IMR-90 (cell line): ENCODE data around the gene NUP88. TPM values are rescaled to one million over a fixed set of nuclear protein-coding genes. Genes with fewer than 3 reads are reported as not detected.
A peak's percentile ranks its signal among the peaks of the same experiment; 100 is the strongest.

Experiments
- ATAC-seq: fragments of 200-7000 bp; cut with Tn5 transposase; 2 replicates; pipeline ENCODE4 v1.9.1; 2020; ENCODE audit warnings: low read depth, mild to moderate bottlenecking, moderate library complexity
- BruUV-seq: library from RNA; stranded (reverse); fragments of 400-500 nt; replicated peaks from 2 replicates; lab custom pipeline; 2021; lab: Mats Ljungman, UMichigan
- CTCF ChIA-PET: fragments of 300-600 bp; formaldehyde crosslinking; extraction: SDS; loops from one replicate; lab custom pipeline; 2021; ENCODE audit warnings: antibody characterized with exemption; lab: Yijun Ruan, JAX
- POLR2A ChIA-PET: fragments of 300-600 bp; sonication (Branson Sonifier 250); formaldehyde crosslinking; loops from one replicate; lab custom pipeline; 2022; ENCODE audit warnings: antibody characterized with exemption; ENCODE audit not compliant: unreplicated experiment; lab: Charles Lee
- DNase-seq: peaks from one replicate; pipeline ENCODE4 v3.0.0; 2013
- H2AFZ ChIP-seq: replicated peaks from 2 replicates; pipeline ENCODE3; 2013; ENCODE audit warnings: low read length, mild to moderate bottlenecking; ENCODE audit not compliant: poor library complexity
- H2AK5ac ChIP-seq: 2 replicates; pipeline ENCODE4 v1.6.1; 2013; ENCODE audit warnings: low read depth, low read length, inconsistent platforms
- H2AK9ac ChIP-seq: replicated peaks from 2 replicates; pipeline ENCODE3; 2013; ENCODE audit warnings: mild to moderate bottlenecking, low read depth, low read length, moderate library complexity; ENCODE audit not compliant: poor library complexity
- H2BK120ac ChIP-seq: 2 replicates; pipeline ENCODE4 v1.6.1; 2013; ENCODE audit warnings: low read depth, low read length, inconsistent platforms
- H2BK15ac ChIP-seq: 3 replicates; pipeline ENCODE4 v1.6.1; 2013; ENCODE audit warnings: low read depth, low read length, inconsistent platforms
- H2BK20ac ChIP-seq: 2 replicates; pipeline ENCODE4 v1.6.1; 2013; ENCODE audit warnings: low read depth, mild to moderate bottlenecking, inconsistent platforms, low read length, moderate library complexity
- H2BK5ac ChIP-seq: 2 replicates; pipeline ENCODE4 v1.6.1; 2013; ENCODE audit warnings: mild to moderate bottlenecking, low read depth, low read length, inconsistent platforms; ENCODE audit not compliant: poor library complexity, severe bottlenecking
- H3K14ac ChIP-seq: replicated peaks from 2 replicates; pipeline ENCODE4 v1.6.1; 2013; ENCODE audit warnings: low read depth, low read length, inconsistent platforms
- H3K18ac ChIP-seq: 2 replicates; pipeline ENCODE4 v1.6.1; 2013; ENCODE audit warnings: low read depth, low read length, control low read depth
- H3K23ac ChIP-seq: 2 replicates; pipeline ENCODE4 v1.6.1; 2013; ENCODE audit warnings: low read depth, low read length, inconsistent platforms
- H3K27ac ChIP-seq: 2 replicates; pipeline ENCODE4 v1.5.1; 2013; ENCODE audit warnings: mild to moderate bottlenecking, control low read depth, low read length; ENCODE audit not compliant: insufficient read depth
- H3K27me3 ChIP-seq: 2 replicates; pipeline ENCODE4 v1.6.1; 2013; ENCODE audit warnings: low read length; ENCODE audit not compliant: control insufficient read depth, insufficient read depth
- H3K36me3 ChIP-seq: 2 replicates; pipeline ENCODE4 v1.6.1; 2013; ENCODE audit warnings: low read length, mixed read lengths; ENCODE audit not compliant: control insufficient read depth, insufficient read depth
- H3K4ac ChIP-seq: 2 replicates; pipeline ENCODE4 v1.6.1; 2013; ENCODE audit warnings: low read depth, low read length, inconsistent platforms
- H3K4me1 ChIP-seq: 2 replicates; pipeline ENCODE4 v1.6.1; 2013; ENCODE audit warnings: low read length, mixed read lengths; ENCODE audit not compliant: control insufficient read depth, insufficient read depth
- H3K4me2 ChIP-seq: 2 replicates; pipeline ENCODE4 v1.6.1; 2013; ENCODE audit warnings: low read depth, mild to moderate bottlenecking, control low read depth, low read length, moderate library complexity
- H3K4me3 ChIP-seq: 2 replicates; pipeline ENCODE4 v1.5.1; 2013; ENCODE audit warnings: low read depth, mild to moderate bottlenecking, control low read depth, low read length, moderate library complexity; ENCODE audit not compliant: insufficient read depth
- H3K56ac ChIP-seq: 2 replicates; pipeline ENCODE4 v1.6.1; 2013; ENCODE audit warnings: low read length, inconsistent platforms; ENCODE audit not compliant: insufficient read depth; ENCODE audit errors: extremely low read depth
- H3K79me1 ChIP-seq, 2 experiments: 2 replicates each; pipeline ENCODE4 v1.6.1; 2013; ENCODE audit warnings: low read length in 2 of 2, inconsistent platforms in 1 of 2, low read depth in 1 of 2
- H3K9ac ChIP-seq: 2 replicates; pipeline ENCODE4 v1.6.1; 2013; ENCODE audit warnings: low read depth, low read length, control low read depth
- H3K9me1 ChIP-seq: 2 replicates; pipeline ENCODE4 v1.6.1; 2013; ENCODE audit warnings: low read length, inconsistent platforms; ENCODE audit not compliant: insufficient read depth
- H3K9me3 ChIP-seq: 2 replicates; pipeline ENCODE4 v1.6.1; 2013; ENCODE audit warnings: low read length; ENCODE audit not compliant: control insufficient read depth, insufficient read depth
- H4K20me1 ChIP-seq: 2 replicates; pipeline ENCODE4 v1.6.1; 2013; ENCODE audit warnings: low read length, inconsistent platforms; ENCODE audit not compliant: insufficient read depth
- H4K5ac ChIP-seq: 2 replicates; pipeline ENCODE4 v1.6.1; 2013; ENCODE audit warnings: mild to moderate bottlenecking, low read depth, low read length, control low read depth
- H4K8ac ChIP-seq, 2 experiments: 2 replicates each; pipeline ENCODE4 v1.6.1; 2013; ENCODE audit warnings: low read depth in 2 of 2, low read length in 2 of 2, control low read depth in 1 of 2, inconsistent platforms in 1 of 2
- H4K91ac ChIP-seq: 2 replicates; pipeline ENCODE4 v1.6.1; 2013; ENCODE audit warnings: low read depth, low read length, inconsistent platforms; ENCODE audit not compliant: insufficient read depth
- BHLHE40 ChIP-seq: fragments of 150-350 bp; IDR thresholded peaks from 2 replicates; pipeline ENCODE4 v1.6.1; 2016; ENCODE audit warnings: mild to moderate bottlenecking, low read depth, low read length
- CEBPB ChIP-seq: IDR thresholded peaks from 2 replicates; pipeline ENCODE4 v1.6.1; 2012; ENCODE audit warnings: low read depth, low read length, improper control_type of control experiment
- CHD1 ChIP-seq: IDR thresholded peaks from 2 replicates; pipeline ENCODE4 v1.6.1; 2012; ENCODE audit warnings: low read depth, low read length, improper control_type of control experiment
- MAZ ChIP-seq: IDR thresholded peaks from 2 replicates; pipeline ENCODE4 v1.6.1; 2012; ENCODE audit warnings: low read depth, mild to moderate bottlenecking, low read length, improper control_type of control experiment, moderate library complexity, borderline replicate concordance
- RAD21 ChIP-seq: IDR thresholded peaks from 2 replicates; pipeline ENCODE4 v1.6.1; 2012; ENCODE audit warnings: low read length, improper control_type of control experiment
- RCOR1 ChIP-seq: IDR thresholded peaks from 2 replicates; pipeline ENCODE4 v1.6.1; 2012; ENCODE audit warnings: mild to moderate bottlenecking, low read length, improper control_type of control experiment; ENCODE audit not compliant: insufficient replicate concordance
- RFX5 ChIP-seq: IDR thresholded peaks from 2 replicates; pipeline ENCODE4 v1.8.0; 2012; ENCODE audit warnings: low read depth, mild to moderate bottlenecking, low read length, moderate library complexity
- SMC3 ChIP-seq: fragments of 150-350 bp; IDR thresholded peaks from 2 replicates; pipeline ENCODE4 v1.6.1; 2016; ENCODE audit warnings: low read depth, mild to moderate bottlenecking, antibody characterized with exemption, low read length, moderate library complexity
- WGBS, 2 experiments: methylation state at CpG; one replicate each; pipeline versions ENCODE4 v1.1.5 to v1.1.7; 2013; ENCODE audit warnings: missing lambda C conversion rate in 2 of 2; ENCODE audit not compliant: insufficient read length in 1 of 2; ENCODE audit errors: extremely low coverage in 2 of 2; 5-methylcytosine and 5-hydroxymethylcytosine counted together
- dilution Hi-C: fragments of 300-500 bp; cut with HindIII; formaldehyde crosslinking; loops from one replicate; pipeline ENCODE4 v1.14.3; 2018; ENCODE audit warnings: low sequenced_read_pairs; ENCODE audit not compliant: unreplicated experiment
- in situ Hi-C: fragments of 300-500 bp; cut with MboI; formaldehyde crosslinking; loops from 3 replicates; pipeline ENCODE4 v1.14.3; 2019; ENCODE audit warnings: low sequenced_read_pairs, inconsistent platforms, mixed read lengths
- intact Hi-C: fragments of 100-400 bp; cut with micrococcal nuclease; formaldehyde crosslinking; loops from 2 replicates; pipeline ENCODE4 v1.10.0; 2022
- polyA plus RNA-seq, 3 experiments: library from polyadenylated mRNA; depleted of rRNA; stranded (reverse); fragments of >200 nt; gene quantifications; 2 replicates each; pipeline ENCODE4 v1.2.3, GENCODE V29; 2012; ENCODE audit warnings: low replicate concordance in 1 of 3
- total RNA-seq: library from RNA; depleted of rRNA; stranded (reverse); fragments of >200 nt; gene quantifications from 2 replicates; pipeline ENCODE4 v1.2.3, GENCODE V29; 2012
- TF ChIP-seq, protein P1 (sequence below): fragments of 150-350 bp; IDR thresholded peaks from 2 replicates; pipeline ENCODE4 v1.6.1; 2016; ENCODE audit warnings: low read depth, mild to moderate bottlenecking, low read length, moderate library complexity, borderline replicate concordance
- TF ChIP-seq, protein P2 (sequence below): conservative IDR thresholded peaks from 2 replicates; pipeline ENCODE4 v1.5.1; 2012; ENCODE audit warnings: mild to moderate bottlenecking, low read depth, low read length, improper control_type of control experiment

The NUP88 gene
- total and polyA plus RNA-seq, 2 of the 4 experiments (the other 2 are of a cell fraction) = 57.0 to 83.7 TPM

- TF ChIP-seq, protein P1, sequence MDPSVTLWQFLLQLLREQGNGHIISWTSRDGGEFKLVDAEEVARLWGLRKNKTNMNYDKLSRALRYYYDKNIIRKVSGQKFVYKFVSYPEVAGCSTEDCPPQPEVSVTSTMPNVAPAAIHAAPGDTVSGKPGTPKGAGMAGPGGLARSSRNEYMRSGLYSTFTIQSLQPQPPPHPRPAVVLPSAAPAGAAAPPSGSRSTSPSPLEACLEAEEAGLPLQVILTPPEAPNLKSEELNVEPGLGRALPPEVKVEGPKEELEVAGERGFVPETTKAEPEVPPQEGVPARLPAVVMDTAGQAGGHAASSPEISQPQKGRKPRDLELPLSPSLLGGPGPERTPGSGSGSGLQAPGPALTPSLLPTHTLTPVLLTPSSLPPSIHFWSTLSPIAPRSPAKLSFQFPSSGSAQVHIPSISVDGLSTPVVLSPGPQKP = no peak
- no peak for TF ChIP-seq CHD1
Measured at GRCh38 chr17:5438716-5439445, 19.4 kb upstream of the NUP88 start, which contains the start of gene C1QBP (continued).

- Histone ChIP-seq H4K5ac (no peak overlapping the region), H3K4me2 (peak overlapping the region; percentile 84), H3K14ac (no peak overlapping the region), H2BK120ac (no peak overlapping the region), H4K8ac (peak overlapping the region in 1 of 2 experiments; percentile 58; a peak in 1 of 4 replicates), H3K36me3 (peaks cover 36% of the 10 kb centered on the region), H3K27ac (peak overlapping the region; percentile 53; the same call in 1 of the 2 replicates), H3K23ac (peak overlapping the region; percentile 83; the same call in 1 of the 2 replicates), H3K27me3 (no peaks in the 10 kb centered on the region), H3K4me3 (peak overlapping the region; percentile 82), H3K9me1 (peaks cover 3% of the 10 kb centered on the region; the same call in 1 of the 2 replicates), H2AFZ (no peak overlapping the region), H3K4me1 (peaks cover 7% of the 10 kb centered on the region), H3K4ac (no peak overlapping the region), H2AK9ac (peak overlapping the region; percentile 38), H2AK5ac (no peak overlapping the region), H2BK20ac (no peak overlapping the region), H3K18ac (no peak overlapping the region), H3K9me3 (no peaks in the 10 kb centered on the region), H3K9ac (peak overlapping the region; percentile 89), H3K56ac (peak overlapping the region; percentile 50; the same call in 1 of the 2 replicates), H2BK5ac (peak overlapping the region; percentile 5), H3K79me1 (peaks cover 22 to 61% of the 10 kb centered on the region in 2 experiments), H4K20me1 (peaks cover 11% of the 10 kb centered on the region), H2BK15ac (no peak overlapping the region), H4K91ac (no peak overlapping the region)
- DNase-seq = peak; percentile 37
- dilution Hi-C loops = no loop called here
- in situ Hi-C loops = no loop called here
- CTCF ChIA-PET = interaction anchor here (1.3 kb wide), 1 partner anchor 32 kb away, joined by 4 read pairs; no protein-coding TSS in a partner anchor
- no CpG with 5 or more reads among the region's 5 CpGs for WGBS, 2 experiments
- TF ChIP-seq RAD21 (no peak), BHLHE40 (no peak), RFX5 (no peak), CEBPB (no peak), RCOR1 (no peak), SMC3 (no peak), MAZ (no peak)
- TF ChIP-seq, protein P2, sequence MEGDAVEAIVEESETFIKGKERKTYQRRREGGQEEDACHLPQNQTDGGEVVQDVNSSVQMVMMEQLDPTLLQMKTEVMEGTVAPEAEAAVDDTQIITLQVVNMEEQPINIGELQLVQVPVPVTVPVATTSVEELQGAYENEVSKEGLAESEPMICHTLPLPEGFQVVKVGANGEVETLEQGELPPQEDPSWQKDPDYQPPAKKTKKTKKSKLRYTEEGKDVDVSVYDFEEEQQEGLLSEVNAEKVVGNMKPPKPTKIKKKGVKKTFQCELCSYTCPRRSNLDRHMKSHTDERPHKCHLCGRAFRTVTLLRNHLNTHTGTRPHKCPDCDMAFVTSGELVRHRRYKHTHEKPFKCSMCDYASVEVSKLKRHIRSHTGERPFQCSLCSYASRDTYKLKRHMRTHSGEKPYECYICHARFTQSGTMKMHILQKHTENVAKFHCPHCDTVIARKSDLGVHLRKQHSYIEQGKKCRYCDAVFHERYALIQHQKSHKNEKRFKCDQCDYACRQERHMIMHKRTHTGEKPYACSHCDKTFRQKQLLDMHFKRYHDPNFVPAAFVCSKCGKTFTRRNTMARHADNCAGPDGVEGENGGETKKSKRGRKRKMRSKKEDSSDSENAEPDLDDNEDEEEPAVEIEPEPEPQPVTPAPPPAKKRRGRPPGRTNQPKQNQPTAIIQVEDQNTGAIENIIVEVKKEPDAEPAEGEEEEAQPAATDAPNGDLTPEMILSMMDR = no peak
- POLR2A ChIA-PET = no interaction called here
- BruUV-seq = no TSS peak
- intact Hi-C loops = no loop called here
- ATAC-seq = no peak
Measured at GRCh38 chr17:5437721-5438317, 18.4 kb upstream of the NUP88 start.
